Upper lobe of left lung (tissue), 4 donors: ENCODE measurements around the gene LRRC45.
"Not testable (repeated sequence)": the region's sequence is repeated elsewhere in the genome, so short reads cannot be mapped to it uniquely, and the experiment has no call there.

Source experiments
- POLR2AphosphoS5 ChIP-seq, 2 donors: sonication (generic); formaldehyde crosslinking; IDR thresholded peaks; one replicate each; pipeline ENCODE4 v1.5.1; 2017; ENCODE audit warnings: antibody characterized with exemption in 2 of 2
- TF ChIP-seq, protein P1 (sequence below), 6 experiments: fragments of 450-650 bp in 4 of 6; fragments of 200-600 bp in 2 of 6; sonication (generic) in 2 of 6; IDR thresholded peaks; one replicate each; pipeline ENCODE4 v1.5.1; 2016 to 2019; ENCODE audit warnings: antibody characterized with exemption in 6 of 6

DNA sequence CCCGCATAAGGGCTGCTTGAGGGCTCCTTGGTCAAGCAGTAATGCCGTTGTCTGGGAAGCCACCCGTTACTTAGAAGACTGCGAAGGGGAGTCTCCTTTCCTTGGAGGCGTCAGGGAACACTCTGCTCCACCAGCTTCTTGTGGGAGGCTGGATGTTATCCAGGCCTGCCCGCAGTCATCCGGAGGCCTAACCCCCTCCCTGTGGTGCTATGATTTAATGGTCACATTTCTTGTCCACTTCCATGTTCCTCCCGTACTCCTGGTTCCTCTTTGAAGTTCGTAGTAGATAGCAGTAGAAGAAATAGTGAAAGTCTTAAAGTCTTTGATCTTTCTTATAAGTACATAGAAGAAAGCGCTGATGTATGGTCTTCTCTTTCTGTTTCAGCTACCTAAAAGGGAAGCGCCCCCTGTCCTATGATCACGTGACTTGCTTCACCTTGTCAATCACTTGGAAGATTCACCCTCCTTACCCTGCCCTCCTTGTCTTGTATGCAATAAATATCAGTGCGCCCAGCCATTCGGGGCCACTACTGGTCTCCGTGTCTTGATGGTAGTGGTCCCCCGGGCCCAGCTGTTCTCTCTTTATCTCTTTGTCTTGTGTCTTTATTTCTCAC lies 15.8 kb downstream of the LRRC45 start:
- TF ChIP-seq, protein P1, sequence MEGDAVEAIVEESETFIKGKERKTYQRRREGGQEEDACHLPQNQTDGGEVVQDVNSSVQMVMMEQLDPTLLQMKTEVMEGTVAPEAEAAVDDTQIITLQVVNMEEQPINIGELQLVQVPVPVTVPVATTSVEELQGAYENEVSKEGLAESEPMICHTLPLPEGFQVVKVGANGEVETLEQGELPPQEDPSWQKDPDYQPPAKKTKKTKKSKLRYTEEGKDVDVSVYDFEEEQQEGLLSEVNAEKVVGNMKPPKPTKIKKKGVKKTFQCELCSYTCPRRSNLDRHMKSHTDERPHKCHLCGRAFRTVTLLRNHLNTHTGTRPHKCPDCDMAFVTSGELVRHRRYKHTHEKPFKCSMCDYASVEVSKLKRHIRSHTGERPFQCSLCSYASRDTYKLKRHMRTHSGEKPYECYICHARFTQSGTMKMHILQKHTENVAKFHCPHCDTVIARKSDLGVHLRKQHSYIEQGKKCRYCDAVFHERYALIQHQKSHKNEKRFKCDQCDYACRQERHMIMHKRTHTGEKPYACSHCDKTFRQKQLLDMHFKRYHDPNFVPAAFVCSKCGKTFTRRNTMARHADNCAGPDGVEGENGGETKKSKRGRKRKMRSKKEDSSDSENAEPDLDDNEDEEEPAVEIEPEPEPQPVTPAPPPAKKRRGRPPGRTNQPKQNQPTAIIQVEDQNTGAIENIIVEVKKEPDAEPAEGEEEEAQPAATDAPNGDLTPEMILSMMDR (IDR thresholded peaks at IDR 0.05), result not testable (repeated sequence)
- TF ChIP-seq POLR2AphosphoS5 (IDR thresholded peaks at IDR 0.05), result not testable (repeated sequence)
